Stimulated activated CD8-positive, alpha-beta memory T cell treated with anti-CD3 and anti-CD28 coated beads, Interleukin-15, amount 100 ng/mL, for 1 hour (primary cell): ENCODE results near the gene SHANK1.

ENCODE experiments used
- DNase-seq: peaks from one replicate; pipeline ENCODE4 v3.0.0-alpha.2; 2020; ENCODE audit warnings: low read depth

SHANK1 gene

GRCh38 chr19:50711805-50712204 is 7.8 kb downstream of the SHANK1 start:
- no peak for DNase-seq

- no peak for DNase-seq
These were observed 8.4 kb downstream of the SHANK1 start for GRCh38 chr19:50711196-50711595.

- DNase-seq: no peak
These were observed 9.0 kb downstream of the SHANK1 start for GRCh38 chr19:50710612-50711011.

- no peak for DNase-seq
These were observed 9.5 kb downstream of the SHANK1 start for GRCh38 chr19:50710094-50710493.

GRCh38 chr19:50708179-50708879 is 11.3 kb downstream of the SHANK1 start:
- DNase-seq: no peak

- no peak for DNase-seq
These were observed 13.2 kb downstream of the SHANK1 start for GRCh38 chr19:50706387-50706786.

GRCh38 chr19:50705422-50706019 is 14.1 kb downstream of the SHANK1 start:
- DNase-seq: no peak

GRCh38 chr19:50703915-50704796 is 15.4 kb downstream of the SHANK1 start:
- DNase-seq: no peak

- no peak for DNase-seq
These were observed 16.5 kb downstream of the SHANK1 start for GRCh38 chr19:50702871-50703829.

- DNase-seq: no peak
These were observed 17.3 kb downstream of the SHANK1 start for GRCh38 chr19:50702158-50702870.

GRCh38 chr19:50701367-50701985 is 18.1 kb downstream of the SHANK1 start:
- no peak for DNase-seq

GRCh38 chr19:50697414-50698124 is 22.0 kb downstream of the SHANK1 start:
- no peak for DNase-seq

- no peak for DNase-seq
These were observed 23.5 kb downstream of the SHANK1 start for GRCh38 chr19:50696094-50696483.

GRCh38 chr19:50695251-50696093 is 24.1 kb downstream of the SHANK1 start:
- DNase-seq: no peak

GRCh38 chr19:50694815-50695145 is 24.8 kb downstream of the SHANK1 start:
- no peak for DNase-seq

GRCh38 chr19:50693064-50693975 is 26.3 kb downstream of the SHANK1 start:
- no peak for DNase-seq

GRCh38 chr19:50690439-50690838 is 29.2 kb downstream of the SHANK1 start:
- DNase-seq: no peak

GRCh38 chr19:50688766-50689165 is 30.8 kb downstream of the SHANK1 start:
- no peak for DNase-seq
